Left forelimb (tissue), 1 donor: ENCODE measurements around the gene ZNF397.

Source experiments
- DNase-seq: peaks from one replicate; pipeline ENCODE4 v3.0.0-alpha.2; 2018; ENCODE audit warnings: low spot score

The ZNF397 gene

DNA sequence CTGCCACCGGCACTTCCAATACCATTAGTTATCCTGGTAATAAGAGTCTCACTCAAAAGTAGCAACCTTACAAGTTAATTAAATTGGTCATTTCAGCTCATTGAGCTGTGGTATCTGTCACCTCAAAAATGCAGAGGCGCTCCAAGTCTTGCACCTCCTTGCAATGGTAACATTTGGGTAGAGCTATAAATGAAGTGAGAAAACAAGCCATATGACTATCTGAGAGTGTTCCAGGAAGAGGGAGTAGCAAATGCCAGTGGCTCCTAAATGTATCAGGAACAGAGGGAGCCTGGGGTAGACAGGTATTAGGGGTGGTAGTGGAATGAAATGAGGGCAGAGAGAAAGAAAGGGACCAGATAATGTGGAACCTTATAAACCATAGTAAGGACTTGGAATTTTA is 55.2 kb downstream of the ZNF397 start:
- DNase-seq, result no peak

GRCh38 chr18:35303610-35304009 is 62.8 kb downstream of the ZNF397 start:
- no peak for DNase-seq

DNA sequence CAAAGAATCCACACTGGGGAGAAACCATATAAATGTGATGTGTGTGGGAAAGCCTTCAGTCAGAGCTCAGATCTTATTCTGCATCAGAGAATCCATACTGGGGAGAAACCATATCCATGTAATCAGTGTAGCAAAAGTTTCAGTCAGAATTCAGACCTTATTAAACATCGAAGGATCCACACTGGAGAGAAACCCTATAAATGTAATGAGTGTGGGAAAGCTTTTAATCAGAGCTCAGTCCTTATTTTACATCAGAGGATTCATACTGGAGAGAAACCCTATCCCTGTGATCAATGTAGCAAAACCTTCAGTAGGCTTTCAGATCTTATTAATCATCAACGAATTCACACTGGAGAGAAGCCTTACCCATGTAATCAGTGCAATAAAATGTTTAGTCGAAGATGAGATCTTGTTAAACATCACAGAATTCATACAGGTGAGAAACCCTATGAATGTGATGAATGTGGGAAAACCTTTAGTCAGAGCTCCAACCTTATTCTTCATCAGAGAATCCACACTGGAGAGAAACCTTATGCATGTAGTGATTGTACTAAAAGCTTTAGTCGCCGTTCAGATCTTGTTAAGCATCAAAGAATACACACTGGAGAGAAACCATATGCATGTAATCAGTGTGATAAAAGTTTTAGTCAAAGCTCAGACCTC is 65.9 kb downstream of the ZNF397 start:
- DNase-seq, result no peak
